Pancreas (tissue), 10 donors: ENCODE results near the gene NACC2. TPM values are rescaled to one million over a fixed set of nuclear protein-coding genes. Genes with fewer than 3 reads are reported as not detected.

Source experiments
- ATAC-seq, 4 donors: fragments of 200-7000 bp; cut with Tn5 transposase; one replicate each; pipeline versions ENCODE4 v1.8.0 to v1.9.1; 2020; ENCODE audit warnings: mild to moderate bottlenecking in 4 of 4, moderate library complexity in 4 of 4
- DNase-seq, 6 donors: peaks; one replicate each; pipeline ENCODE4 v3.0.0-alpha.2; 2020
- FAIRE-seq: peaks from 2 replicates; lab custom pipeline; 2012; peaks lifted over from hg19 to GRCh38; lab: Jason Lieb, UNC
- H3K27ac ChIP-seq, 4 donors: fragments of 200-600 bp; sonication (generic); 1 replicate in 3 of 4; 2 replicates in 1 of 4; pipeline versions ENCODE4 v1.5.0 to v1.8.0; 2020
- H3K27me3 ChIP-seq, 4 donors: fragments of 200-600 bp; one replicate each; pipeline ENCODE4 v1.8.0; 2021
- H3K36me3 ChIP-seq, 3 donors: fragments of 200-600 bp; sonication (generic) in 1 of 3; one replicate each; pipeline versions ENCODE4 v1.5.0 to v1.8.0; 2020 to 2021
- H3K4me1 ChIP-seq, 3 donors: fragments of 200-600 bp; one replicate each; pipeline ENCODE4 v1.8.0; 2021
- H3K4me3 ChIP-seq, 4 donors: fragments of 200-600 bp; sonication (generic) in 2 of 4; one replicate each; pipeline versions ENCODE4 v1.5.0 to v1.8.0; 2020 to 2021
- H3K9me3 ChIP-seq, 4 donors: fragments of 200-600 bp; one replicate each; pipeline ENCODE4 v1.8.0; 2021
- CTCF ChIP-seq, 4 donors: fragments of 200-600 bp; sonication (generic) in 3 of 4; IDR thresholded peaks; one replicate each; pipeline versions ENCODE4 v1.5.0 to v1.8.0; 2021; ENCODE audit warnings: antibody characterized with exemption in 4 of 4
- WGBS, 2 donors: extraction: QIAGEN DNeasy Blood & Tissue Kit; methylation state at CpG; one replicate each; pipeline ENCODE4 v1.1.7; 2013; 5-methylcytosine and 5-hydroxymethylcytosine counted together
- intact Hi-C, 3 donors: fragments of 100-400 bp; cut with DNase I; formaldehyde crosslinking; loops; one replicate each; pipeline versions ENCODE4 v1.11.1 to v1.14.2; 2022
- polyA plus RNA-seq, 2 donors: library from polyadenylated mRNA; stranded (reverse); fragments of 200-250 nt; gene quantifications; one replicate each; pipeline ENCODE4 v1.2.3, GENCODE V29; 2013
- total RNA-seq, 6 donors: library from RNA; stranded (reverse); fragmentation: NEBNext Ultra II Directional in 4 of 6; extraction: Animal tissue kit (Norgen Biotek cat#: 25700) in 4 of 6; gene quantifications; one replicate each; pipeline versions ENCODE4 v1.2.1 to v1.2.4, GENCODE V29; 2021 to 2023
- donor health status: healthy with polysubstance abuse.
- donor health status: DM: no; HTN: no; CAD: no; lungs with moderate emphysema.
- donor health status: DM: no; HTN: no; CAD: no.
- donor health status: control.
- donor health status: control.
- donor health status: Bipolar disorder and iron deficiency.
- donor health status: DM: yes; HTN: yes; CAD: no.
- donor health status: DM: no; HTN: no; CAD: no.
- donor health status: DM: no; HTN: no; CAD: no.
- donor health status: DM: yes; HTN: yes; CAD: no.

Gene NACC2
- total RNA-seq (10 to 100 TPM in 2 of 6 donors, 1 to 10 TPM in 4; 6.8 to 12.4 (median 8.9) TPM), polyA plus RNA-seq (1 to 10 TPM; 4.3 to 5.5 TPM)

GRCh38 chr9:136095070-136096058 lies at the start of gene NACC2:
NACC2 (minus strand) TSS chr9:136095289; CDS start chr9:136050521, 44,768 bp downstream.
- Histone ChIP-seq H3K4me1 (peaks cover 0 to 11% (median 10%) of the 10 kb centered on the region in 3 donors), H3K36me3 (no peaks in the 10 kb centered on the region), H3K27me3 (no peaks in the 10 kb centered on the region), H3K4me3 (peak within 1 kb of the TSS; percentile 74 to 88 (median 82)), H3K27ac (peak within 1 kb of the TSS; percentile 75 to 89 (median 80)), H3K9me3 (no peaks in the 10 kb centered on the region)
- WGBS, 2 donors, result 1 to 2% methylated on average over 77 to 143 of the region's 143 CpGs
- ATAC-seq (peak; percentile 51 to 78 (median 67)), FAIRE-seq (no peak), DNase-seq (peak; percentile 67 to 89 (median 76))
- intact Hi-C loops, result no loop called here
- TF ChIP-seq CTCF (IDR thresholded peaks at IDR 0.05), result no peak

GRCh38 chr9:136144450-136144849 lies 49.4 kb upstream of the NACC2 start:
- Histone ChIP-seq H3K9me3 (no peaks in the 10 kb centered on the region), H3K4me3 (no peak overlapping the region), H3K27ac (no peak overlapping the region), H3K4me1 (no peaks in the 10 kb centered on the region), H3K36me3 (no peaks in the 10 kb centered on the region), H3K27me3 (no peaks in the 10 kb centered on the region)
- DNase-seq (no peak), ATAC-seq (no peak), FAIRE-seq (no peak)
- 76 to 82% methylated on average over 11 of the region's 11 CpGs for WGBS, 2 donors
- TF ChIP-seq CTCF (IDR thresholded peaks at IDR 0.05), result no peak
- intact Hi-C loops, result loop anchor here in 1 of 3 donors (10.0 kb wide), 1 partner anchor 140 kb away; no protein-coding TSS in a partner anchor

- Histone ChIP-seq H3K9me3 (no peaks in the 10 kb centered on the region), H3K36me3 (no peaks in the 10 kb centered on the region), H3K4me3 (no peak overlapping the region), H3K27ac (no peak overlapping the region), H3K27me3 (no peaks in the 10 kb centered on the region), H3K4me1 (no peaks in the 10 kb centered on the region)
- FAIRE-seq (no peak), DNase-seq (peak in 2 of 6 donors; percentile 52 to 58), ATAC-seq (peak in 2 of 4 donors; percentile 29 to 37)
- WGBS, 2 donors, result 41 to 49% methylated on average over 16 of the region's 16 CpGs
- intact Hi-C loops, result loop anchor here in 1 of 3 donors (10.0 kb wide), 1 partner anchor 141 kb away; no protein-coding TSS in a partner anchor
- peak in 1 of 4 donors; percentile 8 for TF ChIP-seq CTCF (IDR thresholded peaks at IDR 0.05)
Observed at GRCh38 chr9:136143215-136144001, 48.3 kb upstream of the NACC2 start.

- Histone ChIP-seq H3K4me3 (no peak overlapping the region), H3K4me1 (no peaks in the 10 kb centered on the region), H3K9me3 (no peaks in the 10 kb centered on the region), H3K27me3 (no peaks in the 10 kb centered on the region), H3K27ac (no peak overlapping the region), H3K36me3 (no peaks in the 10 kb centered on the region)
- intact Hi-C loops, result loop anchor here in 1 of 3 donors (10.0 kb wide), 1 partner anchor 142 kb away; no protein-coding TSS in a partner anchor
- DNase-seq (peak in 1 of 6 donors; percentile 30), FAIRE-seq (no peak), ATAC-seq (no peak)
- TF ChIP-seq CTCF (IDR thresholded peaks at IDR 0.05), result no peak
- WGBS, 2 donors, result 35 to 53% methylated on average over 13 of the region's 13 CpGs
Observed at GRCh38 chr9:136142859-136143214, 47.7 kb upstream of the NACC2 start.
